T-cell (primary cell): ENCODE data around the gene NAA40. TPM values are rescaled to one million over a fixed set of nuclear protein-coding genes. Genes with fewer than 3 reads are reported as not detected.

Experiments used
- ATAC-seq, 4 experiments: fragments of 200-7000 bp in 3 of 4; fragments of 150-1000 bp in 1 of 4; cut with Tn5 transposase; replicated peaks in 1 of 4; 1 replicate in 3 of 4; 2 replicates in 1 of 4; pipeline ENCODE4 v1.10.0; 2021; ENCODE audit warnings: moderate library complexity in 3 of 4, mild to moderate bottlenecking in 2 of 4, moderate number of reproducible peaks in 1 of 4
- CTCF ChIA-PET, 2 donors: fragments of 300-600 bp; sonication (Branson Sonifier 250); formaldehyde crosslinking; loops; one replicate each; lab custom pipeline; 2022; ENCODE audit warnings: antibody characterized with exemption in 2 of 2; lab: Charles Lee
- POLR2A ChIA-PET, 2 donors: fragments of 300-600 bp; sonication (Branson Sonifier 250); formaldehyde crosslinking; loops; one replicate each; lab custom pipeline; 2022; ENCODE audit warnings: antibody characterized with exemption in 2 of 2; lab: Charles Lee
- DNase-seq, 35 experiments: peaks; one replicate each; pipeline versions ENCODE4 v3.0.0 to v3.0.0-alpha.2; 2013 to 2023
- H3K27ac ChIP-seq: one replicate; pipeline ENCODE4 v1.5.1; 2013; ENCODE audit warnings: low read length
- H3K27me3 ChIP-seq, 2 experiments: replicated peaks in 1 of 2; 1 replicate in 1 of 2; 2 replicates in 1 of 2; pipeline versions ENCODE4 v1.6.1 to v1.7.0; 2013; ENCODE audit warnings: low read length in 1 of 2, mixed read lengths in 1 of 2; ENCODE audit not compliant: control insufficient read depth in 2 of 2, insufficient read depth in 2 of 2; ENCODE audit errors: extremely low read depth in 1 of 2
- H3K36me3 ChIP-seq, 2 donors: 1 replicate in 1 of 2; 2 replicates in 1 of 2; pipeline versions ENCODE4 v1.6.1 to v1.7.0; 2013; ENCODE audit warnings: low read length in 1 of 2; ENCODE audit not compliant: control insufficient read depth in 2 of 2, insufficient read depth in 1 of 2; ENCODE audit errors: extremely low read depth in 1 of 2
- H3K4me1 ChIP-seq, 2 experiments: 1 replicate in 1 of 2; 2 replicates in 1 of 2; pipeline versions ENCODE4 v1.6.1 to v1.7.0; 2013; ENCODE audit warnings: low read length in 2 of 2, mixed read lengths in 1 of 2; ENCODE audit not compliant: insufficient read depth in 2 of 2, control insufficient read depth in 1 of 2; ENCODE audit errors: extremely low read depth in 1 of 2
- H3K4me3 ChIP-seq, 2 donors: 1 replicate in 1 of 2; 2 replicates in 1 of 2; pipeline versions ENCODE4 v1.5.1 to v1.7.0; 2013; ENCODE audit warnings: mild to moderate bottlenecking in 2 of 2, low read length in 1 of 2, moderate library complexity in 1 of 2; ENCODE audit not compliant: control insufficient read depth in 1 of 2; ENCODE audit errors: extremely low read depth in 1 of 2
- H3K9me3 ChIP-seq: 2 replicates; pipeline ENCODE4 v1.7.0; 2013
- H3K27ac Mint-ChIP-seq, 2 donors: one replicate each; pipeline ENCODE4 v1.8.0; 2020 to 2021; ENCODE audit warnings: mild to moderate bottlenecking in 2 of 2, mixed read lengths in 2 of 2
- H3K27me3 Mint-ChIP-seq, 2 donors: one replicate each; pipeline ENCODE4 v1.8.0; 2021 to 2022; ENCODE audit warnings: mixed read lengths in 2 of 2
- H3K36me3 Mint-ChIP-seq: one replicate; pipeline ENCODE4 v1.8.0; 2021; ENCODE audit warnings: mixed read lengths
- H3K4me1 Mint-ChIP-seq, 3 donors: one replicate each; pipeline ENCODE4 v1.8.0; 2020 to 2022; ENCODE audit warnings: mixed read lengths in 3 of 3, mild to moderate bottlenecking in 1 of 3
- H3K4me3 Mint-ChIP-seq, 3 donors: one replicate each; pipeline ENCODE4 v1.8.0; 2020 to 2022; ENCODE audit warnings: mild to moderate bottlenecking in 3 of 3, mixed read lengths in 3 of 3, moderate library complexity in 3 of 3
- H3K9me3 Mint-ChIP-seq, 3 donors: one replicate each; pipeline ENCODE4 v1.8.0; 2020 to 2022; ENCODE audit warnings: mixed read lengths in 3 of 3
- WGBS: methylation state at CpG from one replicate; pipeline ENCODE4 v1.1.5; 2013; ENCODE audit warnings: missing lambda C conversion rate; ENCODE audit not compliant: insufficient coverage; 5-methylcytosine and 5-hydroxymethylcytosine counted together
- total RNA-seq, 35 experiments: library from RNA in 6 of 35; stranded (reverse) in 6 of 35; fragments of 120-200 nt in 1 of 35; gene quantifications; one replicate each; pipeline versions ENCODE4 v1.2.1 to v1.2.4 and lab custom pipeline; 2013 to 2026

The NAA40 gene
- total RNA-seq, 5 donors from 2014 or later (not counting 1 experiment from before 2014, with no cell fraction given): 19.0 to 27.5 (median 23.5) TPM

- Mint-ChIP-seq H3K4me3 (no peak overlapping the region), H3K9me3 (no peaks in the 10 kb centered on the region), H3K36me3 (peaks cover 12% of the 10 kb centered on the region), H3K4me1 (peaks cover 4 to 10% (median 4%) of the 10 kb centered on the region in 3 donors), H3K27me3 (no peaks in the 10 kb centered on the region), H3K27ac (no peak overlapping the region)
- ATAC-seq (no peak), DNase-seq (no peak)
- Histone ChIP-seq H3K27me3 (peaks cover 0 to 15% of the 10 kb centered on the region in 2 experiments), H3K36me3 (peaks cover 18 to 34% of the 10 kb centered on the region in 2 donors), H3K9me3 (no peaks in the 10 kb centered on the region), H3K4me3 (no peak overlapping the region), H3K27ac (no peak overlapping the region), H3K4me1 (peaks cover 2 to 10% of the 10 kb centered on the region in 2 experiments)
- ChIA-PET POLR2A (no interaction called here), CTCF (interaction anchor here in 1 of 2 donors (1.0 kb wide), 1 partner anchor 74 kb away, joined by 3 read pairs; no protein-coding TSS in a partner anchor)
- 90% methylated on average over 2 of the region's 9 CpGs for WGBS
Measured at GRCh38 chr11:63910675-63911074, 28.1 kb upstream of the NAA40 start.

- no peak overlapping the region for H3K27ac Mint-ChIP-seq
- H3K4me1 ChIP-seq: peaks cover 6 to 15% of the 10 kb centered on the region in 2 experiments
- ATAC-seq (no peak), DNase-seq (no peak)
- no peaks in the 10 kb centered on the region for H3K27me3 Mint-ChIP-seq
- H3K27me3 ChIP-seq: peaks cover 0 to 23% of the 10 kb centered on the region in 2 experiments
- POLR2A ChIA-PET: no interaction called here
- H3K36me3 ChIP-seq: peaks cover 18 to 27% of the 10 kb centered on the region in 2 donors
- H3K4me3 ChIP-seq: no peak overlapping the region
- peaks cover 7% of the 10 kb centered on the region for H3K36me3 Mint-ChIP-seq
- no peak overlapping the region for H3K4me3 Mint-ChIP-seq
- no peaks in the 10 kb centered on the region for H3K9me3 Mint-ChIP-seq
- WGBS: 98% methylated on average over 8 of the region's 8 CpGs
- peaks cover 4 to 10% (median 6%) of the 10 kb centered on the region in 3 donors for H3K4me1 Mint-ChIP-seq
- CTCF ChIA-PET: interaction anchor here in 1 of 2 donors (1.0 kb wide), 1 partner anchor 74 kb away, joined by 3 read pairs; no protein-coding TSS in a partner anchor
- no peaks in the 10 kb centered on the region for H3K9me3 ChIP-seq
- H3K27ac ChIP-seq: no peak overlapping the region
Measured at GRCh38 chr11:63911440-63911839, 27.4 kb upstream of the NAA40 start.

- peaks cover 0 to 23% of the 10 kb centered on the region in 2 experiments for H3K27me3 ChIP-seq
- peaks cover 6 to 18% of the 10 kb centered on the region in 2 experiments for H3K4me1 ChIP-seq
- POLR2A ChIA-PET: no interaction called here
- H3K4me1 Mint-ChIP-seq: peaks cover 4 to 9% (median 5%) of the 10 kb centered on the region in 3 donors
- no peak overlapping the region for H3K27ac Mint-ChIP-seq
- ATAC-seq: no peak
- WGBS: 90% methylated on average over 7 of the region's 22 CpGs
- no peak overlapping the region for H3K4me3 ChIP-seq
- H3K27ac ChIP-seq: no peak overlapping the region
- no peaks in the 10 kb centered on the region for H3K27me3 Mint-ChIP-seq
- DNase-seq: no peak
- H3K4me3 Mint-ChIP-seq: no peak overlapping the region
- H3K36me3 Mint-ChIP-seq: peaks cover 5% of the 10 kb centered on the region
- no peaks in the 10 kb centered on the region for H3K9me3 ChIP-seq
- H3K36me3 ChIP-seq: peaks cover 18 to 24% of the 10 kb centered on the region in 2 donors
- no peaks in the 10 kb centered on the region for H3K9me3 Mint-ChIP-seq
- CTCF ChIA-PET: no interaction called here
Measured at GRCh38 chr11:63911876-63912275, 26.9 kb upstream of the NAA40 start.

- Histone ChIP-seq H3K27ac (no peak overlapping the region), H3K4me1 (peaks cover 9 to 26% of the 10 kb centered on the region in 2 experiments), H3K36me3 (peaks cover 16 to 17% of the 10 kb centered on the region in 2 donors), H3K4me3 (no peak overlapping the region), H3K27me3 (peaks cover 0 to 26% of the 10 kb centered on the region in 2 experiments), H3K9me3 (no peaks in the 10 kb centered on the region)
- H3K9me3 Mint-ChIP-seq: no peaks in the 10 kb centered on the region
- H3K27me3 Mint-ChIP-seq: no peaks in the 10 kb centered on the region
- POLR2A ChIA-PET: no interaction called here
- H3K4me3 Mint-ChIP-seq: no peak overlapping the region
- DNase-seq: no peak
- 87% methylated on average over 6 of the region's 7 CpGs for WGBS
- no peak for ATAC-seq
- peaks cover 5% of the 10 kb centered on the region for H3K36me3 Mint-ChIP-seq
- no peak overlapping the region for H3K27ac Mint-ChIP-seq
- peaks cover 7 to 13% (median 8%) of the 10 kb centered on the region in 3 donors for H3K4me1 Mint-ChIP-seq
- CTCF ChIA-PET: no interaction called here
Measured at GRCh38 chr11:63912678-63913077, 26.1 kb upstream of the NAA40 start.

- 96% methylated on average over 25 of the region's 34 CpGs for WGBS
- ATAC-seq: no peak
- H3K4me3 Mint-ChIP-seq: peak overlapping the region in 1 of 3 donors; percentile 30
- Histone ChIP-seq H3K4me3 (no peak overlapping the region), H3K4me1 (peaks cover 9 to 41% of the 10 kb centered on the region in 2 experiments), H3K36me3 (peaks cover 3 to 4% of the 10 kb centered on the region in 2 donors), H3K27me3 (peaks cover 0 to 28% of the 10 kb centered on the region in 2 experiments), H3K27ac (no peak overlapping the region), H3K9me3 (no peaks in the 10 kb centered on the region)
- H3K9me3 Mint-ChIP-seq: no peaks in the 10 kb centered on the region
- no peak for DNase-seq
- H3K36me3 Mint-ChIP-seq: peaks cover 5% of the 10 kb centered on the region
- peaks cover 15 to 21% (median 17%) of the 10 kb centered on the region in 3 donors for H3K4me1 Mint-ChIP-seq
- POLR2A ChIA-PET: no interaction called here
- H3K27ac Mint-ChIP-seq: no peak overlapping the region
- no peaks in the 10 kb centered on the region for H3K27me3 Mint-ChIP-seq
- CTCF ChIA-PET: interaction anchor here in 1 of 2 donors (1.4 kb wide), 1 partner anchor 76 kb away, joined by 3 read pairs; no protein-coding TSS in a partner anchor
Measured at GRCh38 chr11:63913866-63914830, 24.7 kb upstream of the NAA40 start.

- H3K4me3 Mint-ChIP-seq: peak overlapping the region in 2 of 3 donors; percentile 39 to 82
- H3K36me3 Mint-ChIP-seq: peaks cover 5% of the 10 kb centered on the region
- no peak overlapping the region for H3K4me3 ChIP-seq
- DNase-seq: no peak
- H3K36me3 ChIP-seq: peaks cover 0 to 3% of the 10 kb centered on the region in 2 donors
- H3K9me3 ChIP-seq: no peaks in the 10 kb centered on the region
- H3K4me1 ChIP-seq: peaks cover 9 to 45% of the 10 kb centered on the region in 2 experiments
- no peak overlapping the region for H3K27ac ChIP-seq
- no peaks in the 10 kb centered on the region for H3K9me3 Mint-ChIP-seq
- peaks cover 15 to 26% (median 17%) of the 10 kb centered on the region in 3 donors for H3K4me1 Mint-ChIP-seq
- no peaks in the 10 kb centered on the region for H3K27me3 Mint-ChIP-seq
- H3K27me3 ChIP-seq: peaks cover 0 to 28% of the 10 kb centered on the region in 2 experiments
- no peak overlapping the region for H3K27ac Mint-ChIP-seq
- ChIA-PET POLR2A (no interaction called here), CTCF (interaction anchor here in 1 of 2 donors (1.4 kb wide), 1 partner anchor 77 kb away, joined by 3 read pairs; no protein-coding TSS in a partner anchor)
- no peak for ATAC-seq
- WGBS: 91% methylated on average over 11 of the region's 20 CpGs
Measured at GRCh38 chr11:63914896-63915691, 23.7 kb upstream of the NAA40 start.
